GM19099 (cell line): ENCODE measurements around the gene MMS19.

Source experiments
- POLR2A ChIP-seq: IDR thresholded peaks from 3 replicates; pipeline ENCODE4 v1.6.1; 2011; ENCODE audit warnings: low read depth; ENCODE audit not compliant: insufficient read length; ENCODE audit errors: extremely low read depth

The MMS19 gene

DNA sequence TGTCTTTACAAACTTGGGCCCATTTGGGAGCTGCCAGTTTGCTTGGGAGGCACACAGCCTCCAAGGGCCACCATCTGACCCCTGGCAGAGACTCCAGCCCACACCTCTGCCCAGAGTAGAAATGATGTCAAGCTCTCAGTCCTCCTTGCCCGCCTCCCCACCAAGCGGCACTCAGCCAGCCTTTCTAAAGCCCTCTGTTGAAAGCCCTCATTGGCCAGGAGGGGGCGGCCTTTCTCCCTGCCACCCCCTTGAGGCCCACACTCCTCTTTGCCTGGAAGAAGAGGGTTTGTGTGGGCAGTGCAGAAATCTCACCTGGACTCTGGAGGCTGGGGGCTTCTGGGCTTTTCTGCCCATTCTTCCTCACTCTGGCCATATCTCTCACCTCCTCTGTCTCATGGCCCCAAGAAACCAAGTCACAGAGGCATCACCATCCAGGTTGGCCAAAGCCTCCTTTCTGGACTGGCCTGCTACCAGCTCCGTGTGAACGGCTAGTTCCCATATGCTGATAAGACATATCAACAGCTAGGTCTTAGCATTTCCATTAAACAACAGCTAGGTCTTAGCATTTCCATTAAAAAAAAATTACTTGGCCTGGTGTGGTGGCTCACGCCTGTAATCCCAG, 36.6 kb upstream of the MMS19 start:
- no peak for TF ChIP-seq POLR2A

DNA sequence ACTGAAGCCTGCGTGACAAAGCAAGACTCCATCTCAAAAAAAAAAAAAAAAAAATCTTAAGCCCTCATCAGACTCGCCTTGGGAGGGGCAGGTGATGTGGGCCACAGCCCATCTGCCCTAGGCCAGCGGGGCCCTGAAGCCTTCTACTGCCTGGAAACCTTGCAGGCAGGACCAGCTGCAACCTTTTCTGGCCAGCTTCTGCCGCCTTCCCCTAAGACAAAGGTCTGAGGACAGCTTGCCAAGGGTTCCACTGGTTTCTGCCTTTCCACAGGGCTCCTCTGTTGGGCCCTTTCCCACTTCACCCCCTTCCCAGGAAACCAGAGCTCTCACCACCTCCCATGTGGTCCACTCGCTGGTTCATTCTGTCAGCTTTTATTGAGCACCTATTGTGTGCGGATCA, 35.7 kb upstream of the MMS19 start:
- TF ChIP-seq POLR2A, result no peak

DNA sequence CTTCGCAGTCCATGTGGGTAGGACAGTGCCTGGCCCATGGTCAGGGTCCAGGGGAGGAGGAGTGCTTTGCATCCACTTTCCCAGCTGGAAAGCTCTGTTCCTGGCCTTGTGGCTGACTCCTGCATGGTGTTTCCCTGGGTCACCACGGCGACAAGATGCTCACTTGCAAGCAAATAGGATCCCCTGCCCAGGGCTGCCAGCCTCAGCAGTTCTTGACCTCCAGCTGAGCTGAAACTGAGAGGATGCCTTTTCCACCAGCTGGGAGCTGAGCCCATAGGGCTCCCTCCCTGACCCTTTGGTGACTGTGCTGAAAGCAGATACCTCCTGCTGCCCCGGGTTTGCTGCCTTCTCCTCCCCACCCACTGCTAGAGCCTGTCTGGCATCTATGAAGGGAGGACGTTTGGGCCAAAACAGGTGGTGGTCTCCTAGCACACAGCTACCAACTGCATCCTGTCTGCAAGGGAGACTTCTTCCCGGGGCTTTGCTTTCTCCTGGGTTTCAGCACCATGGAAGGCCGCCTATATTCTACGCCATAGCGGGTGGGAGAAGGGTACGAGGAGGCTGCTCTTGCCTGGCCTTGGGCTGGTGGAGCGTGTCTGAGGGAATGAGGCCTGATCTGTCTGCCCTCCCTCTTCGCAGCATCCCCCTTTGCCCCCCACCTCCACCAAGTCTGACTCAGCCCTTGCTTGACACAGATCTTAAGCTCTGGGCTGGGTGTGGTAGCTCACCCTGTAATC, 34.9 kb upstream of the MMS19 start:
- TF ChIP-seq POLR2A, result no peak

DNA sequence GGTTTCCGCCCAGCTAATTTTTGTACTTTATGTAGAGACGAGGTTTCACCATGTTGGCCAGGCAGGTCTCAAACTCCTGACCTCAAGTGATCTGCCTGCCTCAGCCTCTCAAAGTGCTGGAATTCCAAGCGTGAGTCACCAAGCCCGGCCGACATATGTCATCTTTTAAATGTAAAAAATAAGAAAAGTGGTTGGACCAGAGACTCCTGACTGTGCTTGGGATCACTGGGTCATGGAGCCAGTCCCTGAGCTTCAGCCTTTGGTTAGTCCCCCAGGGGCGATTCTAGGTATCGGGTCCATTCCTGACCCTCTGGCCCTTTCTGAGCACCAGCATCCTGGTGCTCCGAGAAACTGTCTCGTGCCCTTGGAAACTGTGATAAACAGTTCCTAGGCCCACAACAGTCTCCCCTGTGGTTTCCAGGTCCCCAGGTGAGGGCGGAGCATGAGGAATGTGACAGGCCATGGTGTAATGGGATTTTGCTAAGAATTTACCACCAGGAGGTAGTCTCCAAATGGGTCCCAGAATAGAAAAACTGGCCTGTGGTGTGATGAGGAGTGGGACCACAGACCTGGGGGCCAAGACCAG, 33.3 kb upstream of the MMS19 start:
- no peak for TF ChIP-seq POLR2A

DNA sequence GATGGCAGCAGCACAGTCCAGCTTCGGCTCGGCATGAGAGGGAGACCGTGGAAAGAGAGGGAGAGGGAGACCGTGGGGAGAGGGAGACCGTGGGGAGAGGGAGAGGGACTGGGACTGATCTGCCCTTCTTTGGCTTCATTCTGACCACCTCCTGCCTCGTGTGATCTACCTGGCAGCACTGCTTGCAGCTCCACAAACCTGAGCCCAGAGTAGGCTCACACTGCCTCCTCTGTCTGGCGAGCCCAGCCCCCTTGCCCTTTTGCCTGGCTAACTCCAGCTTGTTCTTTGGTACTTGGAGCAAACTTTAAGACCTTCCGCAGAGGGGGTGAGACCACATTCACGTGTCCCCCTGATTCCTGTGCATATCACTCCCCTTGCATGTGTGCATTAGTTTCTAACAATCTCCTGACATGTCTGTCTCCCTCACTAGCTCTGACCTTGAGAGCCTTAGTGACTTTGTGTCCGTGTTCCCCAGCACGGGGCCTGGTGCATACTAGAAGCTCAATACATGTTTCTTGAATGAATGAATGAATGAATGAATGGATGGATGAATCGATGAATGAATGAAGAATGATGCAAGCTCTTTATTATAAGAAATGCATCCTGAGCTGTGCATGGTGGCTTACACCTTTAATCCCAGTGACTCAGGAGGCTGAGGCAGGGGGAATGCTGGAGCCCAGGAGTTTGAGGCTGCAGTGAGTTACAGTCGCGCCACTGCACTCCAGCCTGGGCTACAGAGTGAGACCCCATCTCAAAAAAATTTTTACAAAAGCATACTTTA, 31.7 kb upstream of the MMS19 start:
- no peak for TF ChIP-seq POLR2A

DNA sequence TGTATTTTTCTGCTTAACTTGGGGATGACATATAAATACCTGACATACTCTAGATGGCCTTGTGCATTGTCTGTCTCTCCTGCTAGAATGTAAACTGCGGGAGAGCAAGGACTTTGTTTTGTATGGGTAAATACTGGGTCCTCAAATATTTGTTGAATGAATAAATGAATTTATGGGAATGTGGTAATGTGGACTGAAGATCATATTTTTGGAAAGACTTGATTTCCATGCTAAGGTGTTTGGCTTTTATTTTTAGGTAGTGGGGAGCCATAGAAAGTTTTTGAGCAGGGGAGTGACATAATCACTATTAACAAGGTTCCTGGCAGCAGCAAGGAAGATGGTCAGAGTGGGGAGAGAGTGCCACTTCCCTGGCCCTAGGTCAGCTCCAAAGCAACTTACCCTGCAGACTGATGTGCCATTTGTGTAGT, 27.5 kb upstream of the MMS19 start:
- TF ChIP-seq POLR2A, result no peak

DNA sequence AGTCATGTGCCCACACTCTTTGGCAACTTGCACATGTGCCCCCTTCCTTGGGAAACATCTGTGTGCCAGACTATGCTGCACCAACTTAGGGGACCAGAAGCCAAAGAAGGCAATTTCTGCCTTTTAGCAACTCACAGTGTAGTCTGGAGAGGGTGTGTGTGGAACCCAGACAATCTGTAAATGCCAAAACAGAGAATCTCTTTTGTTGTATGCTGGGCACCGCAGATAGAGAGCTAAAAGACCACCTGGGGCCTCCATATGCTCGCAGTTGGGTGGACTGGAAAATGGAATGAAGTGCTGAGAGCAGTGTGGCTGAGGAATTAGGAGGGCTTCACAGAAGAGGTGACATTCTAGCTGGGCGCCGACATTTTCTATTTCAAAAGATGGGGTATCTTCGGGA, 26.9 kb upstream of the MMS19 start:
- no peak for TF ChIP-seq POLR2A

DNA sequence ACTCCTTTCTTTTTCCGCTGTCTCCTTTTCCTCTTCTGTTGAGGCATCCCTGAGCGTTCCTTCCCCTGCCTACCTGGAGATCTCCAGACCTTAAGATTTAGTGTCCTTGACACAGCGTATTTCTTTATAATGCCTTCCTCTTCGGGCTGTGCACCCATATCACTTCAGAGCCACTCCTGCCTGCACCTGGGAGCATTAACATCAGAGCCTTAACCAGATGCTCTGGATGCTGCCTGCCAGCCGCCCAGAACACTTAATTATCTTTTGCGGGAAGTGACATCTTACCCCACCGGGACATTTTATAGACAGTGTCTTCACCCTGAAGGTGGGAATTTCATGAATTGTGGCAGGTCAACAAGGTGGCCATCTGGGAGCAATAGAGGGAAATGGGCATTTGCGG, 24.7 kb upstream of the MMS19 start:
- TF ChIP-seq POLR2A, result no peak

DNA sequence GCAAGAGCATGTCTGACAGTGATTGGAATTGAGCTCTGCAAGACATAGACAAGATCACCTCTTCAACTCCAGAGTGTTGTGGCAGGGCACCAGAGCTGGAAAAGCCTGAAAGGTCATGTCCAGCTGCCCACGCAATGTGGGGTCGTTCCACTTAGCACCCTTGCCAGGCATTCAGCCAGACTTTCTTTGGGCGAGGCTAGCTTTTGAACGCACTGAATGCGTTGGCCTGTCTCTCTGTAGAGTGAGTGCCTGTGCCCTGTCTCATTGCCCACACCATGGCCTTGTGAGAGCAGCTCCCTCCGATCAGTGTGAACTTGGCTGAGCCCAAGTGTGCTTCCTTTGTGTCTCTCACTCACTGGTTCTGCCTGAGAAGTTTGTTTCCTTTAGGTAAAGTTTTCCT, 23.8 kb upstream of the MMS19 start:
- TF ChIP-seq POLR2A, result no peak

DNA sequence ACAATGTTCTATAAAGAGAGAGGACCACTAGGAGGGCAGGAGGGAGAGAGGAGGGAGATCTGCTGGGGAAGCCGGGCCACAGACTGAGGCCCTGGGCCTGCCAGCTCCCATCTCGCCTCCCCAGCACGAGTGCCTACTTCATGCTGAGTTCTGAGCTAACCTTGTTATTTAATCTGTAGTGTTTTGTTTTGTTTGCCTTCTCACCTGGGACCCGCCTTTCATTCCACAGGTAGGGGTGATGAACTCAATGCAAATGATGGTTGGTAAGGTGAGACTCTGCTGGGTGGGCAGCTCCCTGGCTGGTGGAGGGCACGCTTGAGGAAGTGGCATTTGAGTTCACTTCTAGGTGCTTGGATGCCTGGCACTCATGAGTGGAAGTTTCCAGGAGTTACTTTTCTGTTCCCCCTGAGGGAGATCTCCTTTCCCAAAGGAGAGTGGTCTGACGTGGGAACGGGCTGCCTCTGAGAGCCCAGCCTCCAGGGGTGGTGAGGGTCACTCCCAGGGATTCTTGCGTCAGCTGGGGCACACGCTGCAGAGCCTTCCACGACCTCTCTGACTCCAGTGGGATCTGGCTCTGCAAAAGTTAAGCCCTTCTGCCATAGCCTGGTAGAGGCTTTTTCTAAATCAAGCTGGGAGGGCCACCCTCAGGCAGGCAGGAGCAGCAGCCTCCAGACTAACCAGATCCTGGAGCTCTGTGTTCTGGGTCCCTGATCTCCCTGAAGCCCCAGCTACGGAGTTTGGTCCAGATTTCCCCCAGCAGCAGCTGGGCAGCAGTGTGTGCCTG, 22.9 kb upstream of the MMS19 start:
- no peak for TF ChIP-seq POLR2A

DNA sequence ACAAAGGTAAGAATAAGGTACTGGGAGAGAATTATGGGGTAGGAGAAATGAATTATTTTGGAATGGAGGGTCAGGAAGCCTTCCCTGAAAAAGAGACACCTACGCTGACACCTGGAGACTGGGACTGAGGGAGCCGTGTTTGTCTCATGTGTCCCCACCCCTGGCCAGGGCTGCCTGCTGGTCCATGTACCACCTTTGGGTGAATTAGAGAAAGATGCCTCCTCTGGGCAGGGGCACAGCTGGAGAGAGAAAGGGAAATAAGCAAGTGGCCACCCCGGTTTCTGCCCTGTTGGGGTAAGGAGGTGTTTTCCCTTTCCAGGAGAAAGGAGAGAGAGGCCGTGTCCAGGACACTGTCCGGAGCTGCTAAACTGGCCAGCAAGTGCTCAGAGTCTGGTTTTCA, 22.3 kb upstream of the MMS19 start:
- no peak for TF ChIP-seq POLR2A

DNA sequence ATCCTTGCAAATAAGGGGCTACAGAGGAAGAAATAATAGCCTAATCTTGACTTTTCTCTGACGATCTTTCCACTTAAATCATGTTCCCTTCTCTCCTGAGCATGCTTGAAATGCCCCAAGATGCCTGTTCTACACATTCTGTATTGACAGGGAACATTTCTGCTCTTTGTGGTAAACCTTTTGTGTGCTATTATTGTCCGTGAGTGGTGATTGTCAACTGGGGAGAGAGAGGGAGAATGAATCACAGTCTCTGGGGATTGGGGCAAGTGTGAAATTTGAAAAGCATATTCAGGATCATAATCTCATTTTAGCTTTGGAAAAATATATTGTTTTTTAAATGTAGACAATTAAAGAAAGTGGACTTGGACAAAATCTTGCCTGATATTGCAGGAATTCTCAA, 21.1 kb upstream of the MMS19 start:
- no peak for TF ChIP-seq POLR2A

DNA sequence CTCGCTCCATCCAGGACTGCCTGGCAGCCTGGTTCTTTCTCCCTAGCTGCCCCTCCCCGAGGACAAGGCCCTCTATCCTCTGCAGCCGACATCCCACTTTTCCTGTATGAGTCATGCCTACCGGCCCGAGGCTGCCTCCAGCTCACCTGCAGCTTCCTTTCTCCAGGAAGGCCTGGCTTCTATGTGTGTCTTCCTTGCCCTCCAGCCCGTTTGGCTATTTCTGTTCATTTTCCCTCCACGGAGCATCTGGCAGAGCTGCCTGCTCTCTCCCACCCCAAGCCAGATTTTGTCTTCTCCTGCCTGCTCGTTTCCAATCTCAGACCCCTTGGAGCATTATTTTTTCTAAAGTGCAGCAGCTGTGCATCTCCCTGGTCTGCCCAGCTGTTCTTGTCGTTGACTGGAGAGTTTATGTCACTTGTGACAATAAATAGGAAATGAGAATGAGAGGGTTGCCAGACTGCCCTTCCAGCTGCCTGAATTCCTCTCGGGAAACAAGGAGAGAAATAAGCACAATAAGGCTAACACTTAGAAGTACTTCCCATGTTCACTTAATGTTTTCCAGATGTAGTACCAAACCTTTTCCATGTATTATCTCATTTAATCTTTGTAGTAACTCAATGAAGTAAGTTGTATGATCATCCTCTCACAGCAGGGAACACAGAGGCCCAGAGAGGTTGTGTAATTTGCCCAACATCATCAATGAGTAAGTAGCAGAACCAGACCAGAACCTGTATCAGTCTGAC, 20.2 kb upstream of the MMS19 start:
- no peak for TF ChIP-seq POLR2A

DNA sequence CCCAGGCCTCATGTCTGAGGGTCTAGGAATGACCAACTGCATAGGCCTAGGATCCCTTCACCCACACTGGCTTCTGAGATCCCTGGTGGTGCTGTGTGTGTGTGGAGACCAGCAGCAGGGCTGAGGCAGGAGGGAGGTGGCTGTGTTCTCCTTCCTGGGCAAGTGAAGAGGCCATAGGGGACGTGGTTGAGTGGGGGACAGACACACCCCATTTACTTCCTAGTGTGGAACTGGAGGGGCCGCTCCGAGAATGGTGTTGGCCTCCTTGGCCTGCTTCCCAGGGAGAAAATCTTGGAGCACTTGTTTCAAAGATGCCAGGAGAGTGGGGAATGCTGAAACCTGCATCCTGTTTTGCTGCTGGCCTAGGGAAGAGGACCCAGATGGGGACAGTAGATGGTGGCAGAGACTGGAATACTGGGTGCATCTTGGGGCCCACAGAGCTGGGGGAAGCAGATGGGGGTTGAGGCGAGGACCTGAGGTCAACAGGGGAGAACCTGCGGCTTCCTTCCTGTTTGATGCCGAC, 19.6 kb upstream of the MMS19 start:
- no peak for TF ChIP-seq POLR2A
